Left lung (tissue), 10 donors: ENCODE data around the gene C1orf115. TPM values are rescaled to one million over a fixed set of nuclear protein-coding genes. Genes with fewer than 3 reads are reported as not detected.

Experiments used
- ATAC-seq: fragments of 200-7000 bp; cut with Tn5 transposase; one replicate; pipeline ENCODE4 v1.9.1; 2020; ENCODE audit warnings: moderate library complexity
- DNase-seq, 4 donors: peaks; one replicate each; pipeline ENCODE4 v3.0.0-alpha.2; 2013 to 2020
- H3K27ac ChIP-seq, 2 donors: fragments of 200-600 bp; sonication (generic) in 1 of 2; one replicate each; pipeline versions ENCODE4 v1.5.0 to v1.8.0; 2020 to 2021
- H3K27me3 ChIP-seq, 2 donors: fragments of 200-600 bp; sonication (generic) in 1 of 2; one replicate each; pipeline versions ENCODE4 v1.5.0 to v1.8.0; 2020 to 2021
- H3K36me3 ChIP-seq, 2 donors: fragments of 200-600 bp; sonication (generic) in 1 of 2; one replicate each; pipeline versions ENCODE4 v1.5.0 to v1.8.0; 2020 to 2021
- H3K4me1 ChIP-seq, 2 donors: fragments of 200-600 bp; one replicate each; pipeline ENCODE4 v1.8.0; 2021
- H3K4me3 ChIP-seq, 2 donors: fragments of 200-600 bp; sonication (generic) in 1 of 2; one replicate each; pipeline versions ENCODE4 v1.5.0 to v1.8.0; 2020 to 2021; ENCODE audit warnings: mild to moderate bottlenecking in 1 of 2
- H3K9me3 ChIP-seq, 2 donors: fragments of 200-600 bp; sonication (generic) in 1 of 2; one replicate each; pipeline versions ENCODE4 v1.5.0 to v1.8.0; 2020 to 2021
- intact Hi-C, 2 donors: fragments of 100-400 bp; cut with DNase I; formaldehyde crosslinking; loops; one replicate each; pipeline versions ENCODE4 v1.11.2 to v1.14.2; 2022
- polyA plus RNA-seq, 6 donors: library from polyadenylated mRNA; unstranded; fragments of 120-200 nt; gene quantifications; one replicate each; pipeline ENCODE4 v1.2.1, GENCODE V29; 2013; ENCODE audit not compliant: insufficient read length in 6 of 6
- total RNA-seq, 2 donors: library from RNA; stranded (reverse); fragmentation: NEBNext Ultra II Directional; extraction: Animal tissue kit (Norgen Biotek cat#: 25700); gene quantifications; one replicate each; pipeline ENCODE4 v1.2.1, GENCODE V29; 2021
- TF ChIP-seq, protein P1 (sequence below), 2 donors: fragments of 200-600 bp; sonication (generic) in 1 of 2; IDR thresholded peaks; one replicate each; pipeline versions ENCODE4 v1.5.0 to v1.8.0; 2021; ENCODE audit warnings: antibody characterized with exemption in 2 of 2
- donor health status: DM: no; HTN: yes; CAD: no.
- donor health status: DM: no; HTN: no; CAD: no.

The C1orf115 gene
- total and polyA plus RNA-seq, 8 donors = 13.1 to 25.0 (median 19.0) TPM

DNA sequence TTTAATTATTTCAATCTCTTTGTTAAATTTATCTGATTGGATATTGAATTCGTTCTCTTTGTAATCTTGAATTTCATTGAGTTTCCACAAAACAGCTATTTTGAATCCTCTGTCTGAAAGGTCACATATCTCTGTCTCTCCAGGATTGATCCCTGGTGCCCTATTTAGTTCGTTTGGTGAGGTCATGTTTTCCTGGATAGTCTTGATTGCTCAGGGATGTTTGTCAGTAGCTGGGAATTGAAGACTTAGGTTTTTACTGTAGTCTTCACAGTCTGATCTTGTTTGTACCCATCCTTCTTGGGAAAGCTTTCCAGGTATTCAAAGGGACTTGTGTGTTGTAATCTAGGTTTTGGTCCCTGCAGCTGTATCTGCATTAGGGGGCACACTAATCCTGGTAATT lies 51.2 kb downstream of the C1orf115 start:
- no peak for ATAC-seq
- Histone ChIP-seq H3K4me3 (no peak overlapping the region), H3K36me3 (no peaks in the 10 kb centered on the region), H3K27ac (no peak overlapping the region), H3K9me3 (no peaks in the 10 kb centered on the region), H3K4me1 (no peaks in the 10 kb centered on the region), H3K27me3 (no peaks in the 10 kb centered on the region)
- intact Hi-C loops = no loop called here
- DNase-seq = no peak
- TF ChIP-seq, protein P1, sequence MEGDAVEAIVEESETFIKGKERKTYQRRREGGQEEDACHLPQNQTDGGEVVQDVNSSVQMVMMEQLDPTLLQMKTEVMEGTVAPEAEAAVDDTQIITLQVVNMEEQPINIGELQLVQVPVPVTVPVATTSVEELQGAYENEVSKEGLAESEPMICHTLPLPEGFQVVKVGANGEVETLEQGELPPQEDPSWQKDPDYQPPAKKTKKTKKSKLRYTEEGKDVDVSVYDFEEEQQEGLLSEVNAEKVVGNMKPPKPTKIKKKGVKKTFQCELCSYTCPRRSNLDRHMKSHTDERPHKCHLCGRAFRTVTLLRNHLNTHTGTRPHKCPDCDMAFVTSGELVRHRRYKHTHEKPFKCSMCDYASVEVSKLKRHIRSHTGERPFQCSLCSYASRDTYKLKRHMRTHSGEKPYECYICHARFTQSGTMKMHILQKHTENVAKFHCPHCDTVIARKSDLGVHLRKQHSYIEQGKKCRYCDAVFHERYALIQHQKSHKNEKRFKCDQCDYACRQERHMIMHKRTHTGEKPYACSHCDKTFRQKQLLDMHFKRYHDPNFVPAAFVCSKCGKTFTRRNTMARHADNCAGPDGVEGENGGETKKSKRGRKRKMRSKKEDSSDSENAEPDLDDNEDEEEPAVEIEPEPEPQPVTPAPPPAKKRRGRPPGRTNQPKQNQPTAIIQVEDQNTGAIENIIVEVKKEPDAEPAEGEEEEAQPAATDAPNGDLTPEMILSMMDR (IDR thresholded peaks at IDR 0.05) = no peak

DNA sequence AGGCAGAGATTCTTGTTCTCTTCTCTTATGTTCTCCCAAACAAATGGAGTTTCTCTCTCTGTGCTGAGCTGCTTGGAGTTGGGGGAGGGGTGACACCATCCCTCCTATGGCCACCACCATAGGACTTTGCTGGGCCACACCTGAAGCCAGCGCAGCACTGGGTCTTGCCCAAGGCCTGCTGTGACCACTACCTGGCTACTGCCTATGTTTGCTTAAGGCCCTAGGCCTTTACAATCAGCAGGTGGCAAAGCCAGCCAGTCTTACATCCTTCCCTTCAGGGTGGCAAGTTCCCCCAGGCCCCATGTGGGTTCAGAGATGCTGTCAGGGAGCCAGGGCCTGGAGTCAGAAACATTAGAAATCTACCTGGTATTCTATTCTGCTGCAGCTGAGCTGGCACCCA lies 51.7 kb downstream of the C1orf115 start:
- ATAC-seq (no peak), DNase-seq (no peak)
- no peaks in the 10 kb centered on the region for H3K4me1 ChIP-seq
- intact Hi-C loops = no loop called here
- no peak overlapping the region for H3K4me3 ChIP-seq
- H3K9me3 ChIP-seq = no peaks in the 10 kb centered on the region
- H3K36me3 ChIP-seq = no peaks in the 10 kb centered on the region
- no peaks in the 10 kb centered on the region for H3K27me3 ChIP-seq
- H3K27ac ChIP-seq = no peak overlapping the region
- TF ChIP-seq, protein P1 (IDR thresholded peaks at IDR 0.05) = no peak

DNA sequence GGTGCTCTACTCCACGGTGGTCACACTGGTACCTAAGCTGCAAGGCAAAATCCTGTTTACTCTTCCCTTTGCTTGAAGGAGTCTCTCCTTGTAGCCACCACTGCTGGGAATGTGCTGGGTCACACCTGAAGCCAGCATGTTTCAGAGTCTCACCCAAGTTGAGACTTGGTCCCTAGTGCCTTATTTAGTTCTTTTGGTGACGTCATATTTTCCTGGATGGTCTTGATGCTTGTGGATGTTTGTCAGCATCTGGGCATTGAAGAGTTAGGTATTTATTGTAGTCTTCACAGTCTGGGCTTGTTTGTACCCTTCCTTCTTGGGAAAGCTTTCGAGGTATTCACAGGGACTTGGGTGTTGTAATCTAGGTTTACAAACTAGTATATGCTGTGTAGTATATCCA lies 52.4 kb downstream of the C1orf115 start:
- intact Hi-C loops = no loop called here
- no peak for DNase-seq
- TF ChIP-seq, protein P1 (IDR thresholded peaks at IDR 0.05) = no peak
- H3K4me3 ChIP-seq = no peak overlapping the region
- H3K36me3 ChIP-seq = no peaks in the 10 kb centered on the region
- H3K9me3 ChIP-seq = no peaks in the 10 kb centered on the region
- no peak for ATAC-seq
- H3K27me3 ChIP-seq = peaks cover 0 to 6% of the 10 kb centered on the region in 2 donors
- no peak overlapping the region for H3K27ac ChIP-seq
- H3K4me1 ChIP-seq = peaks cover 1 to 2% of the 10 kb centered on the region in 2 donors

DNA sequence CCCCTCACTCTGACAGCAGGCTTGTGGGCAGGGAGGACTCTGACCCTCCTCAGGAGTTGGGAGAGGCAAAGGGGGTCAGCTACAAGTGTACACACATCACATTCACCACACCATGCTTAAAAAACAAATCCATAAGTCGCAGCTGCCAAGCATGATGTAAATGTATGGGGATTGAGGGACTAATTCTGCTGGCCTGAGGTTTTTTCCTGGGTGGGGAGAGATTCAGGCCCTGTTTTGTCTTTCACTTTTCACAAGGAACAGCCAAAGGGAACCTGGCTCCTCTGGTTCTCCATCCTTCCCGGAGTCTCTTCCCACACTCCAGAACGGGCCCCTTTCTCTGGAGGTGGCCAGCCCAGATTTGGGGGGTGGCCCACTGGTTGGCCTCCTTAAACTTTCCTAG lies 56.7 kb downstream of the C1orf115 start:
- Histone ChIP-seq H3K9me3 (no peaks in the 10 kb centered on the region), H3K4me1 (peaks cover 11 to 34% of the 10 kb centered on the region in 2 donors), H3K4me3 (no peak overlapping the region), H3K27me3 (peaks cover 0 to 24% of the 10 kb centered on the region in 2 donors), H3K36me3 (no peaks in the 10 kb centered on the region), H3K27ac (no peak overlapping the region)
- TF ChIP-seq, protein P1 (IDR thresholded peaks at IDR 0.05) = no peak
- no peak for ATAC-seq
- DNase-seq = no peak
- intact Hi-C loops = no loop called here

DNA sequence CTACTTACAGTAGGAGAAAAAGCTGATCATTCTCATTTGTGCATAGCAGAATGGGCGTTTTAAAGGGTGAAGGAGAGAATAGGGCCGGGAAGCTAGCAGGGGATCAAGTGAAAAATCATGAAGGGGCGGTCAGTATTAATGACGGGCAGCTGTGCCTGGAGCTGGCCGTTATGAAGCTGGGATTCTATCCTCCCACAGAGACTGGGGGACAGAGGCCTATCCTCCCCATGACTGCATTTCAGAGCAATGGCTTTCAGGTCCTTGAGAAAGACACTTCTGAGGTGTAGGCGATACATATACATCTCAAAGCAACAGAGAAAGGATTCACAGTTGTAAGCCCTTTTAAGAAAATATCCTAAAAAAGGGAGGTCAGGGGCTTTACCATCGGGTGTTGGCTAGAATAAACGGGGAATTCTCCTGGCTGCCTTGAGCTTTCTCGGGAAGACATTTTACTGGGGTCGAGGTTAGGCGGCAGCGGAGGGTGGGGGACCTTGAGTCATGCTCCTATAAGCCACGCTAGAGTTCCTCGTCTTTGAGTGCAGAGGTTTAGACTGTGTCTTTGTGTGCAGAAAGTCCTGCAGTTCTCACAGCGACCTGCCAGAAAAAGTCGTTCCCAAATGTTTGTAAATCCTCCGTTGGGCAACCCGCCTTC lies 57.4 kb downstream of the C1orf115 start:
- H3K27me3 ChIP-seq = peaks cover 0 to 24% of the 10 kb centered on the region in 2 donors
- peak overlapping the region; percentile 65 to 66 for H3K4me3 ChIP-seq
- no peaks in the 10 kb centered on the region for H3K9me3 ChIP-seq
- DNase-seq (no peak), ATAC-seq (peak; percentile 4)
- H3K4me1 ChIP-seq = peaks cover 11 to 35% of the 10 kb centered on the region in 2 donors
- intact Hi-C loops = no loop called here
- TF ChIP-seq, protein P1 (IDR thresholded peaks at IDR 0.05) = no peak
- H3K36me3 ChIP-seq = no peaks in the 10 kb centered on the region
- H3K27ac ChIP-seq = peak overlapping the region; percentile 84 to 91
